ENCODE measurements around the gene UBXN11. TPM values are rescaled to one million over a fixed set of nuclear protein-coding genes. Genes with fewer than 3 reads are reported as not detected.

UBXN11 gene
- total RNA-seq, 4 donors from 2014 or later: 2.7 to 3.8 (median 3.4) TPM

GRCh38 chr1:26282401-26282918 is 24.0 kb downstream of the UBXN11 start:
- peaks cover 51 to 66% of the 10 kb centered on the region in 2 donors for H3K4me1 ChIP-seq
- no peak overlapping the region for H3K4me3 ChIP-seq
- intact Hi-C loops (cut with DNase I; ENCODE audit: low total_unique reads) (no loop called here), in situ Hi-C loops (cut with MboI; ENCODE audit: low sequenced_read_pairs in 4 of 4) (no loop called here)
- ATAC-seq (no peak), DNase-seq (no peak)
- H3K36me3 ChIP-seq: peaks cover 0 to 16% of the 10 kb centered on the region in 2 donors
- peak overlapping the region; percentile 89 to 98 (median 93) for H3K27ac ChIP-seq
- H3K9me3 ChIP-seq: no peaks in the 10 kb centered on the region
- no peaks in the 10 kb centered on the region for H3K27me3 ChIP-seq
- no peak for TF ChIP-seq POLR2A (IDR thresholded peaks at IDR 0.05)
- TF ChIP-seq, protein P1, sequence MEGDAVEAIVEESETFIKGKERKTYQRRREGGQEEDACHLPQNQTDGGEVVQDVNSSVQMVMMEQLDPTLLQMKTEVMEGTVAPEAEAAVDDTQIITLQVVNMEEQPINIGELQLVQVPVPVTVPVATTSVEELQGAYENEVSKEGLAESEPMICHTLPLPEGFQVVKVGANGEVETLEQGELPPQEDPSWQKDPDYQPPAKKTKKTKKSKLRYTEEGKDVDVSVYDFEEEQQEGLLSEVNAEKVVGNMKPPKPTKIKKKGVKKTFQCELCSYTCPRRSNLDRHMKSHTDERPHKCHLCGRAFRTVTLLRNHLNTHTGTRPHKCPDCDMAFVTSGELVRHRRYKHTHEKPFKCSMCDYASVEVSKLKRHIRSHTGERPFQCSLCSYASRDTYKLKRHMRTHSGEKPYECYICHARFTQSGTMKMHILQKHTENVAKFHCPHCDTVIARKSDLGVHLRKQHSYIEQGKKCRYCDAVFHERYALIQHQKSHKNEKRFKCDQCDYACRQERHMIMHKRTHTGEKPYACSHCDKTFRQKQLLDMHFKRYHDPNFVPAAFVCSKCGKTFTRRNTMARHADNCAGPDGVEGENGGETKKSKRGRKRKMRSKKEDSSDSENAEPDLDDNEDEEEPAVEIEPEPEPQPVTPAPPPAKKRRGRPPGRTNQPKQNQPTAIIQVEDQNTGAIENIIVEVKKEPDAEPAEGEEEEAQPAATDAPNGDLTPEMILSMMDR (IDR thresholded peaks at IDR 0.05 in 4 of 5, conservative IDR thresholded peaks at IDR 0.05 in 1 of 5): no peak

GRCh38 chr1:26281971-26282370 is 24.5 kb downstream of the UBXN11 start:
- H3K27ac ChIP-seq: peak overlapping the region; percentile 89 to 98 (median 93)
- no peak overlapping the region for H3K4me3 ChIP-seq
- ATAC-seq (no peak), DNase-seq (peak in 1 of 2 donors; percentile 28)
- no peaks in the 10 kb centered on the region for H3K27me3 ChIP-seq
- intact Hi-C loops (cut with DNase I; ENCODE audit: low total_unique reads) (no loop called here), in situ Hi-C loops (cut with MboI; ENCODE audit: low sequenced_read_pairs in 4 of 4) (no loop called here)
- no peak for TF ChIP-seq POLR2A (IDR thresholded peaks at IDR 0.05)
- TF ChIP-seq, protein P1 (IDR thresholded peaks at IDR 0.05 in 4 of 5, conservative IDR thresholded peaks at IDR 0.05 in 1 of 5): no peak
- peaks cover 53 to 68% of the 10 kb centered on the region in 2 donors for H3K4me1 ChIP-seq
- no peaks in the 10 kb centered on the region for H3K9me3 ChIP-seq
- H3K36me3 ChIP-seq: peaks cover 0 to 21% of the 10 kb centered on the region in 2 donors

GRCh38 chr1:26281091-26281958 is 25.1 kb downstream of the UBXN11 start:
- H3K9me3 ChIP-seq: no peaks in the 10 kb centered on the region
- in situ Hi-C loops (cut with MboI; ENCODE audit: low sequenced_read_pairs in 4 of 4) (no loop called here), intact Hi-C loops (cut with DNase I; ENCODE audit: low total_unique reads) (no loop called here)
- H3K4me1 ChIP-seq: peaks cover 53 to 69% of the 10 kb centered on the region in 2 donors
- no peak overlapping the region for H3K4me3 ChIP-seq
- no peaks in the 10 kb centered on the region for H3K27me3 ChIP-seq
- ATAC-seq (no peak), DNase-seq (no peak)
- H3K36me3 ChIP-seq: peaks cover 0 to 26% of the 10 kb centered on the region in 2 donors
- H3K27ac ChIP-seq: peak overlapping the region; percentile 89 to 98 (median 93)
- no peak for TF ChIP-seq POLR2A (IDR thresholded peaks at IDR 0.05)
- TF ChIP-seq, protein P1 (IDR thresholded peaks at IDR 0.05 in 4 of 5, conservative IDR thresholded peaks at IDR 0.05 in 1 of 5): no peak

DNA sequence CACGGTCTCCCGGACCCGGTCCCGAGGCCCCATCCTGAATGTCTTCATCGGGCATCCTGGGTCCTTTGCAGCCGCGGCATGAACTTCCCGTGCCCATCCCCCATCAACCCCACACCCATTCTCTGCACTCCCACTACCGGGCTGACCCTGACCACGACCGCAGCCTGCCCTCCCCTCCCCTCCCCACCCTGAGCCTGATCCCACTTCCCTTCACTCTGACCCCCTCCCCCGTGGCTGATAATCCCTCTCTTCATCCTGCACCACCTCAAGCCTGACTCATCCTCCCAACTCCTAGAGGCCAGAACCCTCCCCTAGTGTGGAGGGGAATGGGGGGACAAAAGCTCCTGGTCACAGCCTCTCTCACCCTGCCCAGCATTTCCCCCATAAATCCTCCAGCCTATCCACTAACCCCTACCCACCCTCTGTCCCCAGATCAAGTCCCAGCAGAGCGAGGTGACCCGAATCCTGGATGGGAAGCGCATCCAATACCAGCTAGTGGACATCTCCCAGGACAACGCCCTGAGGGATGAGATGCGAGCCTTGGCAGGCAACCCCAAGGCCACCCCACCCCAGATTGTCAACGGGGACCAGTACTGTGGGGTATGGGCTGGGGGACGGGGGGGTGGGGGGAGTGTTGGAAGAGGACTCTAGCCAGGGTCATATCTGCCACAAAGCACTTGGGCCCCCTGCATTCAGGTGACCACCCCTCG is 25.9 kb downstream of the UBXN11 start:
- in situ Hi-C loops (cut with MboI; ENCODE audit: low sequenced_read_pairs in 4 of 4): no loop called here
- peaks cover 55 to 69% of the 10 kb centered on the region in 2 donors for H3K4me1 ChIP-seq
- no peaks in the 10 kb centered on the region for H3K9me3 ChIP-seq
- peak overlapping the region; percentile 89 to 98 (median 93) for H3K27ac ChIP-seq
- ATAC-seq (no peak), DNase-seq (no peak)
- TF ChIP-seq, protein P1 (IDR thresholded peaks at IDR 0.05 in 4 of 5, conservative IDR thresholded peaks at IDR 0.05 in 1 of 5): no peak
- no peak for TF ChIP-seq POLR2A (IDR thresholded peaks at IDR 0.05)
- peaks cover 0 to 26% of the 10 kb centered on the region in 2 donors for H3K36me3 ChIP-seq
- H3K4me3 ChIP-seq: peak overlapping the region; percentile 75 to 84 (median 78)
- H3K27me3 ChIP-seq: no peaks in the 10 kb centered on the region
- intact Hi-C loops (cut with DNase I; ENCODE audit: low total_unique reads): no loop called here
